Epithelial cell of esophagus (primary cell): ENCODE results near the gene WDFY1.
A peak's percentile ranks its signal among the peaks of the same experiment; 100 is the strongest.

Source experiments
- DNase-seq: peaks from one replicate; pipeline ENCODE4 v3.0.0; 2010; ENCODE audit warnings: low read depth
- H3K4me3 ChIP-seq: 2 replicates; pipeline ENCODE4 v1.5.1; 2011; ENCODE audit warnings: mild to moderate bottlenecking, low read length, control low read depth
- TF ChIP-seq, protein P1 (sequence below): IDR thresholded peaks from 2 replicates; pipeline ENCODE4 v1.5.1; 2011; ENCODE audit warnings: low read depth, mild to moderate bottlenecking, low read length, control low read depth, inconsistent platforms; ENCODE audit not compliant: insufficient read depth; ENCODE audit errors: missing control alignments

The WDFY1 gene

DNA sequence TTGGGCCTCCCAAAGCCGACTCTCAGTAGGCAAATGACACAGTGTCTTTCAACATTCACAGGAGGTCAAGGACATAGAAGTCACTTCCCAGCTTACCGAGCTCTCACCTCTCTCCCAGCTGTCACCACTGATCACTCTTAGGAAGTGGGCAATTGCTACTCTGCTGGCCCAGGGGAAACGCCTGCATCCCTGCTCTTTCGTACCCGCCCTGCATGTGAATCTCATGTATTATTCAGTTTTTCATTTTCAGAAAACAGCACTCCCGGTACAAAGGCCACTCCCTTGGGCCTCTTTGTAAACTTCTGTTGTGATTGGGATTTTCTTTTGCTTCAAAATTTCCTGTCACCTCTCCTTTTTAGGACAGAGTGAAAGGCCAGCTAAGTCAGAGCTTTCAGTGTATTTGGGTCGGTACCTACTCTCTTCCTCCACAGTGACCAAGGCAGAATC is 27.5 kb upstream of the WDFY1 start:
- H3K4me3 ChIP-seq, result no peak overlapping the region
- DNase-seq, result no peak
- TF ChIP-seq, protein P1, sequence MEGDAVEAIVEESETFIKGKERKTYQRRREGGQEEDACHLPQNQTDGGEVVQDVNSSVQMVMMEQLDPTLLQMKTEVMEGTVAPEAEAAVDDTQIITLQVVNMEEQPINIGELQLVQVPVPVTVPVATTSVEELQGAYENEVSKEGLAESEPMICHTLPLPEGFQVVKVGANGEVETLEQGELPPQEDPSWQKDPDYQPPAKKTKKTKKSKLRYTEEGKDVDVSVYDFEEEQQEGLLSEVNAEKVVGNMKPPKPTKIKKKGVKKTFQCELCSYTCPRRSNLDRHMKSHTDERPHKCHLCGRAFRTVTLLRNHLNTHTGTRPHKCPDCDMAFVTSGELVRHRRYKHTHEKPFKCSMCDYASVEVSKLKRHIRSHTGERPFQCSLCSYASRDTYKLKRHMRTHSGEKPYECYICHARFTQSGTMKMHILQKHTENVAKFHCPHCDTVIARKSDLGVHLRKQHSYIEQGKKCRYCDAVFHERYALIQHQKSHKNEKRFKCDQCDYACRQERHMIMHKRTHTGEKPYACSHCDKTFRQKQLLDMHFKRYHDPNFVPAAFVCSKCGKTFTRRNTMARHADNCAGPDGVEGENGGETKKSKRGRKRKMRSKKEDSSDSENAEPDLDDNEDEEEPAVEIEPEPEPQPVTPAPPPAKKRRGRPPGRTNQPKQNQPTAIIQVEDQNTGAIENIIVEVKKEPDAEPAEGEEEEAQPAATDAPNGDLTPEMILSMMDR, result no peak

GRCh38 chr2:223971731-223972130 is 26.6 kb upstream of the WDFY1 start:
- no peak overlapping the region for H3K4me3 ChIP-seq

DNA sequence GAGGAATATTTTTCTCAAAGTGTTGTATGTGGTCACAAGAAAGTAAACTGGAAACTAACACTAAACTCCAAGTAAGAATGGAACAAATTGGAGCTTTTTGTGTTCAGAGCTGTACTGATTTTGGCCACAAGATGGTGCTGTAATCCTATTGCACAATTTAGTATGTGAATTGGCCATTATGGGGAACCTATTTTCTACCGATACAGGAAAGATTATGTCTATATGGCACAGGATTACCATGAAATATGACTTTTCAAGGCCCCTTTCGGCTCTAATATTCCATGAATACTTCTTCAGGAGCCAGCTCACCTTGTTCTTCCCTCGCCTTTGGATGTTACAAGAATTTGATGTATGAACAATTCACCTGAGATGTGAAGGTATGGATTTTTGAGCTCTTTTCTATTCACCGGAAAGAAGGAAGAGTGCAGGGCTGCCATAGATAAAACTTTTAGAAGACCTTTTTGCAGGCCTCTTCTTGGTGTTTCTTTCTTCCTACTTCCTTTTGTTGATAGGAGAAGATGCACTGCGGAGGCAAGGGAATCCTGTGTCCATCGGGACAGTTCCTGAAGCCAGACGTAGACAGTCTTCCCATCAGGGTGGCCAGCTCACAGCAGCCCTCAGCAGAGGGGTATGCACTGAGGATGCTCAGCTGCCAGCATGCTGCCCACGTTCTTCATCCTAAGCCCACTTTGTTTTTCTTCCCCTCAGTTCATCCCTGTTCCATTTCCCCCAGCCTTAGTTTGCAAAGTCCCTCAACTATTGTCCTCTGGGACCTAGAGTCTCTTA is 25.4 kb upstream of the WDFY1 start:
- peak; percentile 65 for DNase-seq
- no peak overlapping the region for H3K4me3 ChIP-seq
- TF ChIP-seq, protein P1, result peak; percentile 87

More at GRCh38 chr2:223971731-223972130, 26.6 kb upstream of the WDFY1 start:
- no peak for DNase-seq
- TF ChIP-seq, protein P1, result no peak

- peak; percentile 36 for DNase-seq
- TF ChIP-seq, protein P1, result no peak
- no peak overlapping the region for H3K4me3 ChIP-seq
Measured at GRCh38 chr2:223969856-223970255, 24.7 kb upstream of the WDFY1 start.

- no peak for DNase-seq
- no peak overlapping the region for H3K4me3 ChIP-seq
- TF ChIP-seq, protein P1, result no peak
Measured at GRCh38 chr2:223969315-223969714, 24.2 kb upstream of the WDFY1 start.

GRCh38 chr2:223967981-223968380 is 22.8 kb upstream of the WDFY1 start:
- H3K4me3 ChIP-seq, result no peak overlapping the region
- peak; percentile 34 for DNase-seq
- TF ChIP-seq, protein P1, result no peak

GRCh38 chr2:223959688-223960087 is 14.6 kb upstream of the WDFY1 start:
- TF ChIP-seq, protein P1, result no peak
- DNase-seq, result peak; percentile 45
- H3K4me3 ChIP-seq, result no peak overlapping the region
